K562 (cell line): ENCODE results near the gene SNX25. TPM values are rescaled to one million over a fixed set of nuclear protein-coding genes. Genes with fewer than 3 reads are reported as not detected.
A peak's percentile ranks its signal among the peaks of the same experiment; 100 is the strongest.

Source experiments
- ATAC-seq: fragments of 200-7000 bp; cut with Tn5 transposase; 3 replicates; pipeline ENCODE4 v1.9.1; 2020; ENCODE audit warnings: moderate library complexity
- BruUV-seq: library from RNA; stranded (reverse); fragments of 400-500 nt; replicated peaks from 2 replicates; lab custom pipeline; 2021; lab: Mats Ljungman, UMichigan
- CTCF ChIA-PET: fragments of 300-600 bp; formaldehyde crosslinking; extraction: SDS; loops from one replicate; lab custom pipeline; 2021; ENCODE audit warnings: low intra/inter-chr PET ratio; lab: Yijun Ruan, JAX
- POLR2A ChIA-PET: fragments of 300-600, 350-650 bp; sonication (Branson Sonifier 250); formaldehyde crosslinking; extraction: SDS; loops from one replicate; lab custom pipeline; 2021; ENCODE audit warnings: antibody characterized with exemption, inconsistent platforms; lab: Yijun Ruan, JAX
- DNase-seq, 4 experiments: peaks; one replicate each; pipeline versions ENCODE4 v3.0.0 to v3.0.0-alpha.2; 2011 to 2018; ENCODE audit warnings: low spot score in 3 of 4, mixed read lengths in 3 of 4; ENCODE audit errors: extremely low read depth in 1 of 4
- FAIRE-seq: peaks from 2 replicates; lab custom pipeline; 2011; peaks lifted over from hg19 to GRCh38; lab: Jason Lieb, UNC
- H2AFZ ChIP-seq: 2 replicates; pipeline ENCODE4 v1.6.0; 2011; ENCODE audit warnings: low read depth, low read length, control low read depth, inconsistent platforms
- H3K27ac ChIP-seq: fragments of 200-600 bp; 3 replicates; pipeline ENCODE4 v1.8.0; 2011; ENCODE audit warnings: low read depth, mild to moderate bottlenecking, control low read depth, inconsistent platforms, low read length, moderate library complexity, mixed read lengths; ENCODE audit errors: extremely low read depth
- H3K27me3 ChIP-seq, 2 experiments: fragments of 300-600 bp in 1 of 2; 2 replicates in 1 of 2; 3 replicates in 1 of 2; pipeline versions ENCODE4 v1.6.0 to v1.8.0; 2011; ENCODE audit warnings: inconsistent platforms in 2 of 2, low read length in 2 of 2, mild to moderate bottlenecking in 1 of 2, mixed read lengths in 1 of 2, moderate library complexity in 1 of 2; ENCODE audit not compliant: control insufficient read depth in 2 of 2, insufficient read depth in 2 of 2
- H3K36me3 ChIP-seq: fragments of 300-600 bp; 3 replicates; pipeline ENCODE4 v1.8.0; 2011; ENCODE audit warnings: mild to moderate bottlenecking, low read length, inconsistent platforms; ENCODE audit not compliant: control insufficient read depth, insufficient read depth
- H3K4me1 ChIP-seq, 2 experiments: fragments of 200-600 bp in 1 of 2; replicated peaks in 1 of 2; 2 replicates in 1 of 2; 3 replicates in 1 of 2; pipeline versions ENCODE4 v1.5.1 to v1.8.0; 2011; ENCODE audit warnings: inconsistent platforms in 2 of 2, low read length in 2 of 2, mild to moderate bottlenecking in 1 of 2, mixed read lengths in 1 of 2, moderate library complexity in 1 of 2; ENCODE audit not compliant: control insufficient read depth in 2 of 2, insufficient read depth in 2 of 2
- H3K4me2 ChIP-seq: 2 replicates; pipeline ENCODE4 v1.6.1; 2011; ENCODE audit warnings: low read length, control low read depth, inconsistent platforms, mixed read lengths; ENCODE audit not compliant: insufficient read depth
- H3K4me3 ChIP-seq: fragments of 200-600 bp; sonication (generic), shearing (Covaris generic); 2 replicates; pipeline ENCODE4 v1.5.1; 2016; ENCODE audit warnings: control low read depth, inconsistent platforms
- H3K79me2 ChIP-seq: fragments of 200-600 bp; 3 replicates; pipeline ENCODE4 v1.8.0; 2011; ENCODE audit warnings: low read length, inconsistent platforms; ENCODE audit not compliant: control insufficient read depth, insufficient read depth
- H3K9ac ChIP-seq, 2 experiments: 2 replicates each; pipeline versions ENCODE4 v1.6.0 to v1.6.1; 2011; ENCODE audit warnings: low read depth in 2 of 2, low read length in 2 of 2, control low read depth in 1 of 2, inconsistent platforms in 1 of 2, mild to moderate bottlenecking in 1 of 2, mixed read lengths in 1 of 2; ENCODE audit not compliant: insufficient read depth in 1 of 2
- H3K9me1 ChIP-seq: one replicate; pipeline ENCODE4 v1.6.0; 2011; ENCODE audit warnings: inconsistent platforms, mild to moderate bottlenecking, low read length, moderate library complexity; ENCODE audit not compliant: control insufficient read depth, insufficient read depth
- H3K9me3 ChIP-seq: replicated peaks from 2 replicates; pipeline ENCODE4 v1.5.1; 2011; ENCODE audit warnings: low read depth, low read length, inconsistent platforms; ENCODE audit not compliant: control insufficient read depth, insufficient read depth
- H4K20me1 ChIP-seq: replicated peaks from 2 replicates; pipeline ENCODE4 v1.6.1; 2011; ENCODE audit warnings: low read length, inconsistent platforms, mixed read lengths; ENCODE audit not compliant: control insufficient read depth, insufficient read depth
- CBFA2T3 ChIP-seq: fragments of 450-650 bp; IDR thresholded peaks from 2 replicates; pipeline ENCODE4 v1.6.1; 2017
- CBX2 ChIP-seq: fragments of 200-600 bp; sonication (generic); IDR thresholded peaks from one replicate; pipeline ENCODE4 v1.6.1; 2012; ENCODE audit warnings: mild to moderate bottlenecking, low read length, inconsistent platforms; ENCODE audit not compliant: insufficient read depth, poor library complexity, severe bottlenecking
- FOXJ2 ChIP-seq: fragments of 200-800 bp; sonication (Bioruptor generic); IDR thresholded peaks from 2 replicates; pipeline ENCODE4 v1.6.1; 2016; ENCODE audit warnings: missing genetic modification characterization, missing compliant biosample characterization
- GTF3C2 ChIP-seq: IDR thresholded peaks from 3 replicates; pipeline ENCODE4 v1.6.1; 2011; ENCODE audit warnings: borderline replicate concordance, mild to moderate bottlenecking, moderate library complexity; ENCODE audit not compliant: insufficient read length; ENCODE audit errors: extremely low read depth
- MTA1 ChIP-seq: fragments of 450-650 bp; IDR thresholded peaks from 2 replicates; pipeline ENCODE4 v1.6.1; 2017; ENCODE audit warnings: borderline replicate concordance
- NCOR1 ChIP-seq: fragments of 450-650 bp; IDR thresholded peaks from 2 replicates; pipeline ENCODE4 v1.6.1; 2016; ENCODE audit warnings: mild to moderate bottlenecking, moderate library complexity
- SMARCA4 ChIP-seq: fragments of 450-650 bp; IDR thresholded peaks from 2 replicates; pipeline ENCODE4 v1.6.1; 2016
- TBL1XR1 ChIP-seq, 2 experiments: IDR thresholded peaks; 2 replicates each; pipeline ENCODE4 v1.6.1; 2012; ENCODE audit warnings: improper control_type of control experiment in 2 of 2, low read length in 2 of 2, mild to moderate bottlenecking in 1 of 2
- TCF3 ChIP-seq: sonication (generic); formaldehyde crosslinking; IDR thresholded peaks from 2 replicates; pipeline ENCODE4 v1.4.0; 2020; ENCODE audit warnings: mild to moderate bottlenecking, missing genetic modification reagents
- ZC3H11A ChIP-seq: IDR thresholded peaks from 2 replicates; pipeline ENCODE4 v1.6.1; 2012; ENCODE audit warnings: low read depth, low read length, improper control_type of control experiment
- ZFP30 ChIP-seq: fragments of 250-450 bp; sonication (Bioruptor Pico); IDR thresholded peaks from 2 replicates; pipeline ENCODE4 v1.8.0; 2022; ENCODE audit warnings: moderate library complexity, mild to moderate bottlenecking, inconsistent platforms, borderline replicate concordance
- ZNF274 ChIP-seq: IDR thresholded peaks from 2 replicates; pipeline ENCODE4 v1.6.1; 2011; ENCODE audit warnings: low read depth, mild to moderate bottlenecking, low read length, moderate library complexity, borderline replicate concordance
- ZNF551 ChIP-seq: fragments of 250-450 bp; sonication (Bioruptor Pico); IDR thresholded peaks from 2 replicates; pipeline ENCODE4 v1.5.0; 2021; ENCODE audit warnings: mild to moderate bottlenecking, moderate library complexity
- WGBS: fragments of 100-300 bp; shearing (Covaris generic); methylation state at CpG from one replicate; pipeline ENCODE4 v1.1.6; 2016; ENCODE audit warnings: low coverage, mixed read lengths; ENCODE audit not compliant: insufficient coverage; ENCODE audit errors: missing lambda C conversion rate; 5-methylcytosine and 5-hydroxymethylcytosine counted together
- in situ Hi-C: fragments of 300-500 bp; cut with MboI; formaldehyde crosslinking; loops from 4 replicates; pipeline ENCODE4 v1.15.0; 2018; ENCODE audit warnings: inconsistent platforms, mixed read lengths
- intact Hi-C: fragments of 100-400 bp; cut with micrococcal nuclease; formaldehyde crosslinking; loops from 2 replicates; pipeline ENCODE4 v1.14.2; 2022
- polyA plus RNA-seq, 8 experiments: library from polyadenylated mRNA; depleted of rRNA in 4 of 8; stranded (reverse) in 5 of 8; unstranded in 3 of 8; fragments of >200 nt; fragmentation: Nextera tagmentation in 2 of 8; fragmentation: Illumina TruSeq in 1 of 8; extraction: Ambion mirVana in 2 of 8; extraction: Trizol in 1 of 8; gene quantifications; 2 replicates each; pipeline versions ENCODE4 v1.2.1 to v1.2.3, GENCODE V29; 2011 to 2014; ENCODE audit warnings: inconsistent platforms in 1 of 8, missing spikeins in 1 of 8
- total RNA-seq, 7 experiments: library from RNA; depleted of rRNA in 6 of 7; stranded (reverse); fragments of >200 nt in 6 of 7; fragmentation: Illumina TruSeq in 2 of 7; extraction: Trizol in 2 of 7; gene quantifications; 2 replicates each; pipeline versions ENCODE4 v1.2.1 to v1.2.3, GENCODE V29; 2011 to 2021; ENCODE audit warnings: low replicate concordance in 1 of 7

The SNX25 gene
- total and polyA plus RNA-seq, 9 of the 15 experiments (the other 6 are each of a cell fraction or from before 2014, with no cell fraction given): 2.5 to 23.4 (median 13.3) TPM

- peak; percentile 45 for TF ChIP-seq TCF3
- TF ChIP-seq NCOR1: 0 out of 2 replicates have a peak, but pooled peaks have one; percentile 16
- 0 out of 2 replicates have a peak, but pooled peaks have one; percentile 33 for TF ChIP-seq SMARCA4
- no peak for TF ChIP-seq ZNF274
- no peak for TF ChIP-seq TBL1XR1 (IDR thresholded peaks at IDR 0.05; ENCODE audit: low read length in 2 of 2)
- TF ChIP-seq ZNF551: no peak
- no peak for TF ChIP-seq MTA1
- peak; percentile 51; the same call in 1 of the 2 replicates for TF ChIP-seq FOXJ2
- peak; percentile 37; the same call in 1 of the 2 replicates for TF ChIP-seq CBFA2T3
Measured at GRCh38 chr4:185213877-185214276, 4.5 kb downstream of the SNX25 start (continued).

GRCh38 chr4:185215261-185215660 is 5.9 kb downstream of the SNX25 start:
- Histone ChIP-seq H3K27me3 (no peaks in the 10 kb centered on the region), H3K27ac (no peak overlapping the region), H3K4me1 (peaks cover 22 to 25% of the 10 kb centered on the region in 2 experiments; a peak in 4 of 5 replicates), H3K79me2 (peaks cover 45% of the 10 kb centered on the region), H3K9ac (no peak overlapping the region), H2AFZ (no peak overlapping the region), H3K4me3 (no peak overlapping the region), H4K20me1 (peaks cover 13% of the 10 kb centered on the region), H3K36me3 (no peaks in the 10 kb centered on the region; the same call in 2 of the 3 replicates), H3K9me3 (no peaks in the 10 kb centered on the region), H3K4me2 (no peak overlapping the region), H3K9me1 (no peaks in the 10 kb centered on the region)
- no peak for FAIRE-seq
- no peak for ATAC-seq
- ChIA-PET POLR2A (interaction anchor here (0.8 kb wide), 1 partner anchor 13 kb away, joined by 3 read pairs; no protein-coding TSS in a partner anchor), CTCF (no interaction called here)
- BruUV-seq: no TSS peak
- no peak for TF ChIP-seq ZC3H11A
- no peak for TF ChIP-seq ZFP30 (CRISPR knock-in tag)
- no peak for TF ChIP-seq GTF3C2
- no peak for TF ChIP-seq CBX2
- intact Hi-C loops: no loop called here
- DNase-seq: no peak
- 95% methylated on average over 2 of the region's 2 CpGs for WGBS
- in situ Hi-C loops: no loop called here
